Forelimb muscle (tissue), 1 donor: ENCODE measurements around the gene DAAM2. TPM values are rescaled to one million over a fixed set of nuclear protein-coding genes. Genes with fewer than 3 reads are reported as not detected.

Experiments
- DNase-seq: peaks from one replicate; pipeline ENCODE4 v3.0.0-alpha.2; 2013; ENCODE audit warnings: low read depth
- polyA plus RNA-seq: library from polyadenylated mRNA; unstranded; fragments of 120-200 nt; gene quantifications from one replicate; pipeline ENCODE4 v1.2.1, GENCODE V29; 2013; ENCODE audit not compliant: insufficient read length

The DAAM2 gene
- polyA plus RNA-seq, 1 donor = 35.2 TPM

DNA sequence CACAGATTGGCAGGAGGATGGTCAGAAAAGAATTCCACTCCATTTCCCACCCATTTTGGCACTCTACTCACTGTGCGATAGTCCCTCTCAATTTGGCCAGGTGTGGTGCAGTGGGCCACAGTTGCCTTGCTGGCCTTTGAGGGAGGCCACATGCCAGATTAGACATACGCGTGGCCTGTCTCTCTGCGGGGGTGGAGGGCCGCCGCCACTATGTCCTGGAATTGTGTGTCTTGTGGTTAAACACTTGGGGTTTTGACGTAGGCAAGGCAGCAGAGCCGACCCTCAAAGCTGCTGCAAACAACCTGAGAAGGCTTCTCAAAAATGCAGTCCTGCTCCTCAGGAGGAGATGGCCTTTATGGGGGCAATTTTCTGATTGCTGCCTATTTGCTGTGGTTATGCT, 4.9 kb upstream of the DAAM2 start:
- no peak for DNase-seq

GRCh38 chr6:39790772-39791171, 1.4 kb upstream of the DAAM2 start:
- DNase-seq = no peak

- no peak for DNase-seq
Measured at GRCh38 chr6:39791311-39791710, 865 bp upstream of the DAAM2 start.

- DNase-seq = no peak
Measured at GRCh38 chr6:39792540-39793450, 619 bp downstream of the DAAM2 start.

DNA sequence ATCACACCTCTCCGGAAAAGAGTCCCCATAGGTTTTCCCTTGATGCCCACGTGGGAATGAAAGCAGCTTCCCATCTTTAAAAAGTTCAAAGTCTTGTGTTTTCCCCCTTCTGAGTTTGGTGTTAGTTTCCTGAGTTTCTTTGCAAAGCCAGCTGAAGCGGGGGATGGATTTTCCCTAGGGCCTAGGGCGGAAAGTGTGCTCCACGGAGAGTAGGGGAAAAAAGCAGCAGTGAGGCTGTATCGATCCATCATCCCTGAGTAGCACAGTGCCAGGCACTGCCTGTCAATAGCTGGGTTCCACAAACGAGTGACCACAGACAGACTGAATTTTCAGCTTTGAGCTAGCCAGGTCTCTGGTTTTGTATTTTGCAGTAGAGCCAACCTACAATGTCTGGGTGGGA, 1.3 kb downstream of the DAAM2 start:
- DNase-seq = no peak

GRCh38 chr6:39794231-39794630, 2.1 kb downstream of the DAAM2 start:
- no peak for DNase-seq

GRCh38 chr6:39797751-39798150, 5.6 kb downstream of the DAAM2 start:
- no peak for DNase-seq

DNA sequence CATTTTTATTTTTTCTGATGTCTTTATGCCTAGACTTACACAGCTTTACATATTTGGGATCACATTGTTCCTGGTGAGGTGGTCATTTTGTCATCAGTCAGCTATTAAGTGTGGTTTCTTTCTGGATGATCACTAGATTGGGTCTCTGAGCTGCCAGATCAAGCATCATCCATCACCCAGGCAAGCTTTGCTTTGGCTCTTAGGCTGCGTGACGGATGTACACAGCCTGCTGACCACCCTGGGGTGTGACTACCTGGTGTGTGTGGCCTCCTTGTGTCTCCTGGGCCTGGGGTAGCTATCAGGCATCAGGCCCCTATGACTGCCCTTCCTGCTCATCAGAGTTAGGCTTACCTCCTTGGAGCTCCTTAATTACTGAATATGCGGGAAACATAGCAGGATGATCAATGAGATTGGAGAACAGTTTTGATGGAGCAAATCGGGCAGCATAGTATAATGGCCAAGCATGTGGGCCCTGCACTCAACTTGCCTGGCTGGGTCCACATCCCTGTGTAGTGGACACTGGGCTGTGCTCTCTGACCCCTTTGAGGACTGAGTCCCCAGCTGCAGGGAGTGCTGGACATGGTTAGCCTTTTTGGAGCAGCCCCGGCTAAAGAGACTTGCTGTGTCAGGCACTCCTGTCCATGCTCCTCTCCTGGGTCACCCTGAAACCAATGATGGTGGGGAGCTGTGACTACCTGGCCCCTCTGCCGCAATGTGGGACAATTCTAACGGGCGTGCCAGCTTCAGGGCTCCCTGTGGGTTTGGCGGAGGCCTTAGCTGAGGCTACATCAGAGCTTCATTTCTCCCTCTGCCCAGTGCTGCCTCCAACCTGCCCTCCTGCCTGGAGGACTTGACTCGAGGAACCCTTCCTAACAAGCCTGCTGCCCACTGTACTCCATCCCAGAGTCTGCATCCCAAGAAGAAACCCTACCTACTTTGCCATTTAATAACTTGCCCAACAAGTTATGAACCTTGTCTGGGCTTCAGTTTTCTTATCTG, 8.2 kb downstream of the DAAM2 start:
- no peak for DNase-seq

- no peak for DNase-seq
Measured at GRCh38 chr6:39801456-39802251, 9.5 kb downstream of the DAAM2 start.

DNA sequence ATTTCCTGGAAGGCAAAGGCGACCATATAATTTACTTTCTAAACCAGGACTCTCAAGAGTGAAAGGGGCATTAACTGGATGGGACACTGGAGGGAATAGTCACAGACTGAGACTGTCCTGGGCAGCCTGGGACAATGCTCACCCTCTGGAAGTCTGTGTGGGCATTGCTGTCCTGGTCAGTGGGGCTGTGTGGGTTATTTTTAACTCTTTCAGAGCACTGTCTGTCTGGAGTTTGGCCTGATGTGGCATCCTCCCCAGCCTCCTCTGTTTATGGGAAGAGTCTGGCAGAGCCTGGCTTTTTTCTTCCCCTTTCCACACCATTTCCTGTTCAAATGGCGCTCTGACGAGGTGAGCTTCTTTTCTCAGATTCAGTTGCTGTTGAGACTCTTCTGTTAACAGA, 11.7 kb downstream of the DAAM2 start:
- no peak for DNase-seq

GRCh38 chr6:39804466-39805065, 12.4 kb downstream of the DAAM2 start:
- DNase-seq = no peak

- DNase-seq = no peak
Measured at GRCh38 chr6:39806278-39806677, 14.1 kb downstream of the DAAM2 start.

DNA sequence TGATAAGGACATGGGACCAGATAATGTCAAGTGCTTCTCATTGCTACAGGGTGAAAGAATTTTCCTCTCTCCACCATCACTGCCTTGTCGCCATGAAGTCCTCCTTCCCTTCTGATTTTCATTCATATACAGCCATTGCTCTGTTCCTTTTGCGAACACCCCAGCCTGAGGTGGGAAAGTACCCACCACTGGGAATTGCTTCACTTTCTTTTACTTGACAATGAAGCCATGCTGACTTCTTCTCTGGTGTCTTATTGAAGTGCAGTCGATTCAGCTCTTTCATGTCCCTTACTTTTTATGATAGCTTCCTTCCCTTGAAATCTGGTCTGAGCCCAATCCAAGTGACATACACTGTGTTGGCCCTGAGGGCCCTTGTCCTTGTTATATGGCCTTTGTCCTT, 16.2 kb downstream of the DAAM2 start:
- no peak for DNase-seq

DNA sequence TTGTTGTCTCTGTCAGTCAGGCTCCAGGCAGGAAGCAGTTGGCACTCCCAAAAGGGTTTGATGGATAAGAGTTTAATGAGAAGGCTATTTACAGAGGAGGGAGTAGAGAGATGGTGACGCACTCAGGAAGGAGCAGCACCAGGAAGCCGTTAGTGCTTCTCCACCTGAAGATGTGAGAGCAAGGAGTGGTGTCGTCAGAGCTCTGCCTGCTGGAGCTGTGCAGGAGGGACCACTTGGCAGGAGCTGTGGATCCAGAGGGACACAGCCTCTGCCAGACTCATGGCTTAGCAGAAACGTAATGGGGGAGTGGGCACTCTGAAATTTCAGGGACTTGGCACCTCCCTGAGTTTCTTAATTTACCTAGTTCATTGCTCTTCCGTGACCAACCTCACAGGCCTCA, 16.8 kb downstream of the DAAM2 start:
- no peak for DNase-seq

GRCh38 chr6:39811835-39812345, 19.7 kb downstream of the DAAM2 start:
- DNase-seq = no peak

- no peak for DNase-seq
Measured at GRCh38 chr6:39812496-39812852, 20.3 kb downstream of the DAAM2 start.

- peak; percentile 68 for DNase-seq
Measured at GRCh38 chr6:39812853-39813533, 20.8 kb downstream of the DAAM2 start.

- no peak for DNase-seq
Measured at GRCh38 chr6:39814236-39814635, 22.1 kb downstream of the DAAM2 start.

GRCh38 chr6:39815356-39815755, 23.2 kb downstream of the DAAM2 start:
- DNase-seq = no peak

DNA sequence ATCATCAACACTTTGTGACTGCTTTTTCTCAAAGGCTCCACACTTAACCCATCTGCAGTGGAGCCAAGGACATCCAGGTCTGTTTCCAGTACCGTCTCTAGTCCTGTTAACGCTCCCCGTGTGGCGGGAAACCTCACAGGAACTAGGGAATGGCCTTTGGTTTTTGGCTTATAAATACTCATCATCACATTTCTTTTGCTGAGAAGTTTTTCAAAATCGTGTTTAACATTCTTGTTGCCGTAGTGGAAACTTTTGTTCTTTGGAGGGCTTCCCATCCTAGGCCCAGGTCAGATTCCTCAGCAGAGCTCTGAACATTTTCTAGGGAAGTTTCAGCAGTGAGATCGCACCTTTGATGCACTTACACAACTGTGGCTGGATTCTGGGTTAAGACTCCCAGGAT, 24.6 kb downstream of the DAAM2 start:
- DNase-seq = no peak

GRCh38 chr6:39818695-39819094, 26.5 kb downstream of the DAAM2 start:
- no peak for DNase-seq
